HepG2 (cell line): ENCODE measurements around the gene SGPL1. TPM values are rescaled to one million over a fixed set of nuclear protein-coding genes. Genes with fewer than 3 reads are reported as not detected.

Source experiments
- CENPT ChIP-seq: sonication (generic); formaldehyde crosslinking; IDR thresholded peaks from 2 replicates; pipeline ENCODE4 v1.8.0; 2022; ENCODE audit warnings: low read depth, mild to moderate bottlenecking, moderate library complexity, missing genetic modification reagents
- ELF1 ChIP-seq: sonication (generic); formaldehyde crosslinking; IDR thresholded peaks from 2 replicates; pipeline ENCODE4 v1.4.0; 2020; ENCODE audit warnings: missing genetic modification reagents
- ETS1 ChIP-seq: sonication (generic); formaldehyde crosslinking; IDR thresholded peaks from 2 replicates; pipeline ENCODE4 v1.4.0; 2020; ENCODE audit warnings: missing genetic modification reagents
- FOXO4 ChIP-seq: sonication (generic); formaldehyde crosslinking; conservative IDR thresholded peaks from 2 replicates; pipeline ENCODE4 v1.8.1; 2023; ENCODE audit warnings: missing genetic modification reagents
- HOXA9 ChIP-seq: sonication (generic); formaldehyde crosslinking; IDR thresholded peaks from 2 replicates; pipeline ENCODE4 v1.8.1; 2022; ENCODE audit warnings: missing genetic modification reagents, mild to moderate bottlenecking, moderate library complexity, borderline replicate concordance
- MTF2 ChIP-seq: sonication (generic); formaldehyde crosslinking; IDR thresholded peaks from 2 replicates; pipeline ENCODE4 v1.5.0; 2020; ENCODE audit warnings: missing genetic modification reagents, borderline replicate concordance
- MZF1 ChIP-seq: sonication (generic); formaldehyde crosslinking; IDR thresholded peaks from 2 replicates; pipeline ENCODE4 v1.8.1; 2023; ENCODE audit warnings: mild to moderate bottlenecking, missing genetic modification reagents, borderline replicate concordance
- NFE2L1 ChIP-seq: sonication (generic); formaldehyde crosslinking; IDR thresholded peaks from 2 replicates; pipeline ENCODE4 v1.4.0; 2020; ENCODE audit warnings: missing genetic modification reagents, mild to moderate bottlenecking, borderline replicate concordance
- NR2F2 ChIP-seq: IDR thresholded peaks from 2 replicates; pipeline ENCODE4 v1.6.1; 2012; ENCODE audit warnings: low read depth, inconsistent platforms, borderline replicate concordance
- POLR2AphosphoS5 ChIP-seq: IDR thresholded peaks from 2 replicates; pipeline ENCODE4 v1.6.1; 2012; ENCODE audit warnings: low read depth, low read length
- SATB2 ChIP-seq: sonication (generic); formaldehyde crosslinking; IDR thresholded peaks from 2 replicates; pipeline ENCODE4 v1.5.0; 2020; ENCODE audit warnings: missing genetic modification reagents
- TAF1 ChIP-seq: sonication (generic); formaldehyde crosslinking; IDR thresholded peaks from 2 replicates; pipeline ENCODE4 v1.4.0; 2020; ENCODE audit warnings: missing genetic modification reagents
- TCF7L2 ChIP-seq: IDR thresholded peaks from 2 replicates; pipeline ENCODE4 v1.6.1; 2011; ENCODE audit warnings: mild to moderate bottlenecking, low read depth, low read length, moderate library complexity
- TOE1 ChIP-seq: sonication (generic); formaldehyde crosslinking; IDR thresholded peaks from 2 replicates; pipeline ENCODE4 v1.4.0; 2020; ENCODE audit warnings: mild to moderate bottlenecking, missing genetic modification reagents
- U2AF1 ChIP-seq: fragments of 200-400 bp; formaldehyde crosslinking; optimal IDR thresholded peaks from 2 replicates; pipeline ENCODE3; 2017; ENCODE audit warnings: mild to moderate bottlenecking, low read depth, low read length
- ZBTB3 ChIP-seq: sonication (generic); formaldehyde crosslinking; IDR thresholded peaks from 2 replicates; pipeline ENCODE4 v1.4.0; 2020; ENCODE audit warnings: low read depth, mild to moderate bottlenecking, moderate library complexity, missing genetic modification reagents, borderline replicate concordance
- ZBTB43 ChIP-seq: sonication (generic); formaldehyde crosslinking; conservative IDR thresholded peaks from 2 replicates; pipeline ENCODE4 v1.4.0; 2020; ENCODE audit warnings: missing genetic modification reagents
- ZFP91 ChIP-seq: sonication (generic); formaldehyde crosslinking; IDR thresholded peaks from 2 replicates; pipeline ENCODE4 v1.9.0; 2022; ENCODE audit warnings: missing genetic modification reagents, mild to moderate bottlenecking, borderline replicate concordance
- ZMYM4 ChIP-seq: sonication (generic); formaldehyde crosslinking; IDR thresholded peaks from 2 replicates; pipeline ENCODE4 v1.8.1; 2023; ENCODE audit warnings: mild to moderate bottlenecking, missing genetic modification reagents
- ZNF331 ChIP-seq: sonication (generic); formaldehyde crosslinking; IDR thresholded peaks from 2 replicates; pipeline ENCODE4 v1.4.0; 2020; ENCODE audit warnings: missing genetic modification reagents
- ZNF44 ChIP-seq: sonication (generic); formaldehyde crosslinking; IDR thresholded peaks from 2 replicates; pipeline ENCODE4 v1.5.1; 2020; ENCODE audit warnings: mild to moderate bottlenecking, missing genetic modification reagents
- ZNF468 ChIP-seq: sonication (generic); formaldehyde crosslinking; IDR thresholded peaks from 2 replicates; pipeline ENCODE4 v1.8.0; 2022; ENCODE audit warnings: mild to moderate bottlenecking, moderate library complexity, missing genetic modification reagents
- ZNF674 ChIP-seq: sonication (generic); formaldehyde crosslinking; IDR thresholded peaks from 2 replicates; pipeline ENCODE4 v1.5.0; 2020; ENCODE audit warnings: low read depth, mild to moderate bottlenecking, missing genetic modification reagents
- ZNF737 ChIP-seq: sonication (generic); formaldehyde crosslinking; IDR thresholded peaks from 2 replicates; pipeline ENCODE4 v1.5.0; 2020; ENCODE audit warnings: missing genetic modification reagents, mild to moderate bottlenecking, borderline replicate concordance
- ZNF775 ChIP-seq: sonication (generic); formaldehyde crosslinking; IDR thresholded peaks from 2 replicates; pipeline ENCODE4 v1.4.0; 2020; ENCODE audit warnings: missing genetic modification reagents, mild to moderate bottlenecking, moderate library complexity, borderline replicate concordance
- polyA plus RNA-seq, 8 experiments: library from polyadenylated mRNA; depleted of rRNA in 3 of 8; stranded (reverse) in 7 of 8; unstranded in 1 of 8; fragments of >200 nt; fragmentation: Illumina TruSeq in 4 of 8; extraction: Trizol in 4 of 8; gene quantifications; 2 replicates each; pipeline versions ENCODE4 v1.2.1 to v1.2.3, GENCODE V29; 2011 to 2016; ENCODE audit warnings: low read depth in 4 of 8, missing spikeins in 1 of 8, mixed read lengths in 1 of 8; ENCODE audit not compliant: insufficient read depth in 1 of 8
- total RNA-seq, 5 experiments: library from RNA; depleted of rRNA; stranded (reverse); fragments of >200 nt; fragmentation: Illumina TruSeq; extraction: Trizol; gene quantifications; 2 replicates each; pipeline ENCODE4 v1.2.3, GENCODE V29; 2016; ENCODE audit warnings: low read depth in 1 of 5

The SGPL1 gene
- total and polyA plus RNA-seq, 2 of the 13 experiments (the other 11 are each of a cell fraction or from before 2014, with no cell fraction given) = 17.6 to 25.0 TPM

GRCh38 chr10:70887804-70888800 is 72.4 kb downstream of the SGPL1 start, which contains the start of gene PCBD1 (continued):
- TF ChIP-seq TOE1 (no peak), NFE2L1 (CRISPR knock-in tag) (no peak), ZFP91 (CRISPR knock-in tag) (peak; percentile 79; the same call in 1 of the 2 replicates), TCF7L2 (no peak), CENPT (CRISPR knock-in tag) (no peak), SATB2 (no peak), ZNF468 (no peak), ZBTB43 (CRISPR knock-in tag) (no peak), MTF2 (no peak), POLR2AphosphoS5 (peak; percentile 62), ZBTB3 (CRISPR knock-in tag) (no peak), ZNF775 (CRISPR knock-in tag) (no peak), ZMYM4 (CRISPR knock-in tag) (no peak), ZNF674 (CRISPR knock-in tag) (no peak), HOXA9 (CRISPR knock-in tag) (no peak), ELF1 (CRISPR knock-in tag) (no peak), ETS1 (CRISPR knock-in tag) (no peak), MZF1 (CRISPR knock-in tag) (no peak), FOXO4 (CRISPR knock-in tag) (no peak), TAF1 (peak; percentile 71), ZNF331 (CRISPR knock-in tag) (peak; percentile 52), U2AF1 (no peak), ZNF737 (CRISPR knock-in tag) (no peak), ZNF44 (CRISPR knock-in tag) (no peak), NR2F2 (no peak)
